Right lobe of liver (tissue), 6 donors: ENCODE data around the gene TLX2. TPM values are rescaled to one million over a fixed set of nuclear protein-coding genes. Genes with fewer than 3 reads are reported as not detected.

Experiments
- ATAC-seq, 4 donors: fragments of 200-7000 bp; cut with Tn5 transposase; one replicate each; pipeline ENCODE4 v1.9.1; 2020; ENCODE audit warnings: mild to moderate bottlenecking in 4 of 4, moderate library complexity in 4 of 4
- DNase-seq, 3 donors: peaks; one replicate each; pipeline ENCODE4 v3.0.0-alpha.2; 2020
- H3K27ac ChIP-seq, 3 donors: fragments of 200-600 bp; one replicate each; pipeline ENCODE4 v1.8.0; 2022
- H3K27me3 ChIP-seq, 2 donors: fragments of 200-600 bp; one replicate each; pipeline ENCODE4 v1.8.0; 2022
- H3K36me3 ChIP-seq, 4 donors: fragments of 200-600 bp; sonication (generic) in 1 of 4; one replicate each; pipeline versions ENCODE4 v1.5.1 to v1.8.0; 2017 to 2022; ENCODE audit warnings: control low read depth in 1 of 4
- H3K4me1 ChIP-seq, 4 donors: fragments of 200-600 bp; sonication (generic) in 1 of 4; one replicate each; pipeline versions ENCODE4 v1.5.1 to v1.8.0; 2017 to 2022; ENCODE audit warnings: control low read depth in 1 of 4
- H3K4me3 ChIP-seq, 3 donors: fragments of 200-600 bp; one replicate each; pipeline ENCODE4 v1.8.0; 2022
- H3K9me3 ChIP-seq, 4 donors: fragments of 200-600 bp; sonication (generic) in 1 of 4; one replicate each; pipeline versions ENCODE4 v1.5.1 to v1.8.0; 2017 to 2022; ENCODE audit warnings: control low read depth in 1 of 4
- CTCF ChIP-seq, 4 donors: fragments of 200-600 bp in 3 of 4; fragments of 450-650 bp in 1 of 4; IDR thresholded peaks; one replicate each; pipeline versions ENCODE4 v1.5.1 to v1.8.0; 2016 to 2022; ENCODE audit warnings: antibody characterized with exemption in 4 of 4, mild to moderate bottlenecking in 2 of 4
- POLR2A ChIP-seq: fragments of 450-650 bp; IDR thresholded peaks from one replicate; pipeline ENCODE4 v1.6.1; 2017; ENCODE audit warnings: antibody characterized with exemption, mild to moderate bottlenecking
- WGBS: methylation state at CpG from one replicate; pipeline ENCODE4 v1.1.6; 2018; ENCODE audit warnings: low coverage, low lambda C conversion rate; ENCODE audit not compliant: insufficient coverage; ENCODE audit errors: missing lambda C conversion rate; 5-methylcytosine and 5-hydroxymethylcytosine counted together
- intact Hi-C, 2 donors: fragments of 100-400 bp; cut with DNase I; formaldehyde crosslinking; loops; one replicate each; pipeline versions ENCODE4 v1.11.2 to v1.14.1; 2022
- total RNA-seq, 6 experiments: library from RNA; depleted of rRNA in 2 of 6; stranded (reverse); fragments of >200 nt in 2 of 6; fragmentation: NEBNext Ultra II Directional in 3 of 6; extraction: Animal tissue kit (Norgen Biotek cat#: 25700) in 3 of 6; gene quantifications; one replicate each; pipeline versions ENCODE4 v1.1.0 to v1.2.4, GENCODE V29; 2016 to 2023
- donor health status: DM: no; HTN: yes; CAD: no.
- donor health status: DM: no; HTN: no; CAD: no.
- donor health status: DM: no; HTN: no; CAD: no.
- donor health status: DM: no; HTN: yes; CAD: no.
- donor health status: DM: no; HTN: yes; CAD: no.

Gene TLX2
- total RNA-seq, 6 experiments from 2014 or later = not detected

- peak within 1 kb of the TSS in 2 of 3 donors; percentile 11 to 66 for H3K27ac ChIP-seq
- ATAC-seq (peak; percentile 0 to 28 (median 10)), DNase-seq (peak in 1 of 3 donors; percentile 63)
- intact Hi-C loops = no loop called here
- TF ChIP-seq POLR2A = no peak
- TF ChIP-seq CTCF (IDR thresholded peaks at IDR 0.05) = no peak
- H3K9me3 ChIP-seq = no peaks in the 10 kb centered on the region
- H3K4me3 ChIP-seq = peak within 1 kb of the TSS; percentile 37 to 55 (median 44)
- no peaks in the 10 kb centered on the region for H3K27me3 ChIP-seq
- peaks cover 0 to 55% (median 15%) of the 10 kb centered on the region in 4 donors for H3K4me1 ChIP-seq
- no peaks in the 10 kb centered on the region for H3K36me3 ChIP-seq
- WGBS = 27% methylated on average over 32 of the region's 65 CpGs
These were observed 14.8 kb upstream of the TLX2 start, which contains the start of gene LBX2 for GRCh38 chr2:74499267-74499939. LBX2 (minus strand) TSS chr2:74499603; CDS start chr2:74499537, 66 bp downstream.

DNA sequence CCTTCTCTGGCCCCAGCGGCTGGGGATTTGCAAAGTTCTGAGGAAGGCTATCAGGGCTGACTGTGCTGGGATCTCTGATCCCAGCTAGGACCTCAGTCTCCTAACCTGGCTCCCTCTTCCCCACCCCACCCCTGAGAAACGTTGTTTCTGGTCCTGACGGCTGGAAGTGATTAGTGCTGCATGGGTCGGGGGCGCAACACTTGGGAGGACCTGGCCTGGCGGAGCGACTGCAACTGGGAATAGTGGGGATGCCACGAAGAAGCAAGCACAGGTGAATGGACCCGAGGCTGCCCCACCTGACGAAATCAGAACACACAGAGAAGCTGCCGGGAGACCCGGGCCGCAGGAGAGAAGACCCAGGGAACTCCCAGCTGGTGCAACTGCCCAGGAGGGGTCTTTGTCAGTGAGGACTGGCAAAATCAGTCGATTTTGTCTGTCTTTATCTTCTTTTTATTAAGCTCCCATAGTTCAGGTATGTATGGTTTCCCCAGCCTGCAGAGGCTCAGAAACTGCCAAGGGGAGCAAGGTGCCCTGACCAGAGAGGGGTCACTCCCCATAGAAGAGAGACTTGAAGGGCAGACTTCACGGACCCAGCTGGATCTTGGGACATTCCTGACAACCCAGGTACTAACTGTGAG is 14.2 kb upstream of the TLX2 start:
- H3K4me1 ChIP-seq = peaks cover 0 to 61% (median 18%) of the 10 kb centered on the region in 4 donors
- H3K27me3 ChIP-seq = no peaks in the 10 kb centered on the region
- intact Hi-C loops = no loop called here
- WGBS = 51% methylated on average over 10 of the region's 15 CpGs
- DNase-seq (no peak), ATAC-seq (no peak)
- peak overlapping the region in 2 of 3 donors; percentile 44 to 55 for H3K4me3 ChIP-seq
- TF ChIP-seq POLR2A (no peak), CTCF (IDR thresholded peaks at IDR 0.05) (no peak)
- no peaks in the 10 kb centered on the region for H3K36me3 ChIP-seq
- H3K27ac ChIP-seq = peak overlapping the region in 1 of 3 donors; percentile 66
- no peaks in the 10 kb centered on the region for H3K9me3 ChIP-seq

- no peak overlapping the region for H3K27ac ChIP-seq
- no peak for ATAC-seq
- DNase-seq = no peak
- no peak for TF ChIP-seq CTCF (IDR thresholded peaks at IDR 0.05)
- TF ChIP-seq POLR2A = no peak
- H3K36me3 ChIP-seq = no peaks in the 10 kb centered on the region
- no peaks in the 10 kb centered on the region for H3K27me3 ChIP-seq
- no peak overlapping the region for H3K4me3 ChIP-seq
- intact Hi-C loops = no loop called here
- peaks cover 0 to 66% (median 20%) of the 10 kb centered on the region in 4 donors for H3K4me1 ChIP-seq
- no peaks in the 10 kb centered on the region for H3K9me3 ChIP-seq
These were observed 13.7 kb upstream of the TLX2 start for GRCh38 chr2:74500578-74500946.

- Histone ChIP-seq H3K9me3 (no peaks in the 10 kb centered on the region), H3K4me1 (peaks cover 0 to 75% (median 25%) of the 10 kb centered on the region in 4 donors), H3K4me3 (peak overlapping the region; percentile 60 to 84 (median 82)), H3K27me3 (no peaks in the 10 kb centered on the region), H3K36me3 (no peaks in the 10 kb centered on the region), H3K27ac (peak overlapping the region in 2 of 3 donors; percentile 93)
- no peak for TF ChIP-seq CTCF (IDR thresholded peaks at IDR 0.05)
- no peak for TF ChIP-seq POLR2A
- no peak for ATAC-seq
- 39% methylated on average over 14 of the region's 18 CpGs for WGBS
- DNase-seq = no peak
- intact Hi-C loops = no loop called here
These were observed 12.7 kb upstream of the TLX2 start for GRCh38 chr2:74501335-74502071.
